Measurements from ENCODE around the gene GPR107. TPM values are rescaled to one million over a fixed set of nuclear protein-coding genes. Genes with fewer than 3 reads are reported as not detected.

The GPR107 gene
- total RNA-seq, 1 experiment from 2014 or later = 77.4 TPM

DNA sequence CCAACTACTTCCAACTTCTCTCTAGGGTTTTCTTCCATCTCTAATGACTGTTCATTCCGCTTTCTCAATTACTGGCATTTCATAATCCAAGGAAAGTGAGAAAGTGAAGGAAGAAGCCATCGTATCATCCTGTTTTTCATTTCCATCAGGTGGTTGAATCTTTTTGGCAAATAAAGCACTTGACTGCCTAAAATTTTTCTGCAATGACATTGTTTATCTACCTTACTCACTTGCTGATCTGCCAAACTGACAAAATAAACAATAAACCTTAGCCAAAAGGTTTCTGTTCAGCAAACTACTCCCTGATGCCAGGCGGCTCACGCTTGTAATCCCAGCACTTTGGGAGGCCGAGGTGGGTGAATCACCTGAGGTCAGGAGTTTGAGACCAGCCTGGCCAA lies 29.1 kb upstream of the GPR107 start:
- H3K9me3 ChIP-seq (ENCODE audit: insufficient read depth, low read depth) = no peaks in the 10 kb centered on the region
- no peaks in the 10 kb centered on the region for H3K36me3 ChIP-seq (ENCODE audit: low read depth)
- H3K79me2 ChIP-seq (ENCODE audit: low read depth) = peaks cover 76% of the 10 kb centered on the region
- BruUV-seq (replicated peaks) = no TSS peak
- POLR2A ChIA-PET (ENCODE audit: unreplicated experiment) = no interaction called here
- intact Hi-C loops (cut with micrococcal nuclease; ENCODE audit: unreplicated experiment) = no loop called here
- no peak overlapping the region for H2AFZ ChIP-seq
- H4K20me1 ChIP-seq (ENCODE audit: insufficient read depth) = no peaks in the 10 kb centered on the region
- peaks cover 58% of the 10 kb centered on the region for H3F3A ChIP-seq (ENCODE audit: insufficient read depth, low read depth)
- H3K4me1 ChIP-seq (replicated peaks; ENCODE audit: insufficient read depth) = peaks cover 72% of the 10 kb centered on the region
- no peaks in the 10 kb centered on the region for H3K9me2 ChIP-seq (ENCODE audit: insufficient read depth)
- peak; percentile 75 to 98 for DNase-seq
- no peak for TF ChIP-seq EZH2 (IDR thresholded peaks at IDR 0.05; ENCODE audit: low read depth)
- TF ChIP-seq, protein P1, sequence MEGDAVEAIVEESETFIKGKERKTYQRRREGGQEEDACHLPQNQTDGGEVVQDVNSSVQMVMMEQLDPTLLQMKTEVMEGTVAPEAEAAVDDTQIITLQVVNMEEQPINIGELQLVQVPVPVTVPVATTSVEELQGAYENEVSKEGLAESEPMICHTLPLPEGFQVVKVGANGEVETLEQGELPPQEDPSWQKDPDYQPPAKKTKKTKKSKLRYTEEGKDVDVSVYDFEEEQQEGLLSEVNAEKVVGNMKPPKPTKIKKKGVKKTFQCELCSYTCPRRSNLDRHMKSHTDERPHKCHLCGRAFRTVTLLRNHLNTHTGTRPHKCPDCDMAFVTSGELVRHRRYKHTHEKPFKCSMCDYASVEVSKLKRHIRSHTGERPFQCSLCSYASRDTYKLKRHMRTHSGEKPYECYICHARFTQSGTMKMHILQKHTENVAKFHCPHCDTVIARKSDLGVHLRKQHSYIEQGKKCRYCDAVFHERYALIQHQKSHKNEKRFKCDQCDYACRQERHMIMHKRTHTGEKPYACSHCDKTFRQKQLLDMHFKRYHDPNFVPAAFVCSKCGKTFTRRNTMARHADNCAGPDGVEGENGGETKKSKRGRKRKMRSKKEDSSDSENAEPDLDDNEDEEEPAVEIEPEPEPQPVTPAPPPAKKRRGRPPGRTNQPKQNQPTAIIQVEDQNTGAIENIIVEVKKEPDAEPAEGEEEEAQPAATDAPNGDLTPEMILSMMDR (conservative IDR thresholded peaks at IDR 0.05) = no peak
- H3K4me2 ChIP-seq = peak overlapping the region; percentile 62
- no peak overlapping the region for H3K4me3 ChIP-seq
- no peaks in the 10 kb centered on the region for H3K27me3 ChIP-seq (ENCODE audit: insufficient read depth, low read depth)
- peak overlapping the region; percentile 89 for H3K27ac ChIP-seq
- CTCF ChIA-PET = interaction anchor here (0.6 to 0.8 kb wide), 4 partner anchors 15 to 327 kb away, joined by 3 to 5 read pairs (median 3); no protein-coding TSS in a partner anchor

DNA sequence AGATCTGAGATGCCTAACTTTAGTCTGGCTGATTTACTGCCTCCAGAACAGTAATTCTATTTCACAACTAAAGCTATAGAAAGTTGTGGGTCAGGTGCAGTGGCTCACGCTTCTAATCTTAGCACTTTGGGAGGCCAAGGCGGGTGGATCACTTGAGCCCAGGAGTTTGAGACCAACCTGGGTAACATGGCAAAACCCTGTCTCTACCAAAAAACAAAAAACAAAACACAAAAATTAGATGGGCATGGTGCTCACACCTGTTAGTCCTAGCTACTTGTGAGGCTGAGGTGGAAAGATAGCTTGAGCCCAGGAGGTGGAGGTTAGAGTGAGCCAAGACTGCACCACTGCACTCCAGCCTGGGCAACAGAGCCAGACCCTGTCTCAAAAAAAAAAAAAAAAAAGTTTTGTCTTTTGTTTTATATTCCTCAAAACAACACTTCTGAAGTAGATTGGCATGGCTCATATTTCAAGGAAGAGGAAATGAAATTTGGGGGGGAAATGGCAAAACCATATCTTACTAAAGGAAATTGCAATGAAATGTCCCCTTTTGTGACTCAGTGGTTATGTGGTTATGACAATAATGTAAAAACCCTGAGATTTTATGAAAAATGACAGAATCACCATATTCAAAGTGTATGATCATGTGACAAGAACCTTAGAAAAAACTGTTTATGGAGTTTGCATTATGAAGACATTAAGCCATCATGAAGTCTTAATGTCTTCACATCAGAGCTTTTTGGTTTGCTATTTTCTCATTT lies 26.9 kb upstream of the GPR107 start:
- no peaks in the 10 kb centered on the region for H4K20me1 ChIP-seq (ENCODE audit: insufficient read depth)
- H3K9me3 ChIP-seq (ENCODE audit: insufficient read depth, low read depth) = no peaks in the 10 kb centered on the region
- intact Hi-C loops (cut with micrococcal nuclease; ENCODE audit: unreplicated experiment) = no loop called here
- H3F3A ChIP-seq (ENCODE audit: insufficient read depth, low read depth) = peaks cover 56% of the 10 kb centered on the region
- no peak overlapping the region for H2AFZ ChIP-seq
- H3K4me2 ChIP-seq = no peak overlapping the region
- H3K79me2 ChIP-seq (ENCODE audit: low read depth) = peaks cover 81% of the 10 kb centered on the region
- ChIA-PET CTCF (interaction anchor here (0.5 kb wide), 1 partner anchor 34 kb away, joined by 7 read pairs; no protein-coding TSS in a partner anchor), POLR2A (ENCODE audit: unreplicated experiment) (interaction anchor here (0.5 kb wide), 1 partner anchor 16 kb away, joined by 3 read pairs; the partner anchor contains the start of gene FNBP1)
- H3K9me2 ChIP-seq (ENCODE audit: insufficient read depth) = no peaks in the 10 kb centered on the region
- no peaks in the 10 kb centered on the region for H3K27me3 ChIP-seq (ENCODE audit: insufficient read depth, low read depth)
- TF ChIP-seq EZH2 (IDR thresholded peaks at IDR 0.05; ENCODE audit: low read depth) = no peak
- TF ChIP-seq, protein P1 (conservative IDR thresholded peaks at IDR 0.05) = no peak
- H3K4me1 ChIP-seq (replicated peaks; ENCODE audit: insufficient read depth) = peaks cover 59% of the 10 kb centered on the region
- H3K36me3 ChIP-seq (ENCODE audit: low read depth) = no peaks in the 10 kb centered on the region
- no peak for DNase-seq
- H3K27ac ChIP-seq = peak overlapping the region; percentile 89
- no peak overlapping the region for H3K4me3 ChIP-seq
- no TSS peak for BruUV-seq (replicated peaks)

DNA sequence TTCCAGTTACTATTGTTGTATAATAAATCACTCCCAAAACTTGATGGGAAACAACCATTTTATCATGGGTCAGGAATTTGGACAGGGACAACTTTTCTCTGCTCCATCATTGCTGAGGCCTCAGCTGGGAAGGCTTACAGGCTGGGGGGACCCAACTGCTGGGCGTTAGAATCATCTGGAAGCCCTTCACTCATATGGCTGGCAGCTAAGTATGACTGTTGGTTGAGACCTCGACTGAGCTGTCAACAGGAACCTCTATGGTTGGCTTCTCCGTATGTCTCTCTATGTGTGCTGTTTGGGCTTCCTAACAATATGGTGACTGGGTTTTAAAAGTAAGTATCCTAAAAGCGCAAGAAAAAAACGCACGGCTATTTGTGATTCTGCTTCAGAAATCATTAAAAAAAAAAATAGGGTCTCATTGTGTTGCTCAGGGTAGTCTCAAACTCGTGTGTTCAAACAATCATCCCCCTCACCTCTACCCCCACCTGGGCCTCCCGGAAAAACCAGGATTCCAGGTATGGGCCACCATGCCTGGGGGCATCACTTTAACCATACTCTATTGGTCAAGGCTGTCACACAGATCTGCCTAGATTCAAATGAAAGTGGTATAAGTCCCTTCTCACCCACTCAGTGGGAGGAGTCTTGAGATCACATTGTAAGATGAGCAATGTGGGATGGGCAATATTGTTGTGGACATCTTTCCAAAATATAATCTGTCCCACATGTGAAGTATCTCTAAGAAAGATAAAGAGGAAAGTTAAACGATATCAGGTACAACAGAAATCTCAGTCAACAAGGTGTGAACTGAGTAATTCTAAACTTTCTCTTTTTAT lies 26.0 kb upstream of the GPR107 start:
- peaks cover 49% of the 10 kb centered on the region for H3F3A ChIP-seq (ENCODE audit: insufficient read depth, low read depth)
- H4K20me1 ChIP-seq (ENCODE audit: insufficient read depth) = no peaks in the 10 kb centered on the region
- no peak for TF ChIP-seq EZH2 (IDR thresholded peaks at IDR 0.05; ENCODE audit: low read depth)
- TF ChIP-seq, protein P1 (conservative IDR thresholded peaks at IDR 0.05) = no peak
- peaks cover 81% of the 10 kb centered on the region for H3K79me2 ChIP-seq (ENCODE audit: low read depth)
- peak overlapping the region; percentile 89; the same call in 1 of the 2 replicates for H3K27ac ChIP-seq
- ChIA-PET POLR2A (ENCODE audit: unreplicated experiment) (interaction anchor here (0.6 kb wide), 1 partner anchor 135 kb away, joined by 4 read pairs; no protein-coding TSS in a partner anchor), CTCF (interaction anchor here (0.5 kb wide), 1 partner anchor 35 kb away, joined by 7 read pairs; no protein-coding TSS in a partner anchor)
- H3K9me3 ChIP-seq (ENCODE audit: insufficient read depth, low read depth) = no peaks in the 10 kb centered on the region
- intact Hi-C loops (cut with micrococcal nuclease; ENCODE audit: unreplicated experiment) = no loop called here
- BruUV-seq (replicated peaks) = no TSS peak
- no peak overlapping the region for H2AFZ ChIP-seq
- no peaks in the 10 kb centered on the region for H3K9me2 ChIP-seq (ENCODE audit: insufficient read depth)
- no peak overlapping the region for H3K4me2 ChIP-seq
- H3K27me3 ChIP-seq (ENCODE audit: insufficient read depth, low read depth) = no peaks in the 10 kb centered on the region
- H3K36me3 ChIP-seq (ENCODE audit: low read depth) = no peaks in the 10 kb centered on the region
- H3K4me3 ChIP-seq = no peak overlapping the region
- no peak for DNase-seq
- peaks cover 50% of the 10 kb centered on the region for H3K4me1 ChIP-seq (replicated peaks; ENCODE audit: insufficient read depth)

All from PC-9 (cell line).